ENCODE results near the gene CLIC4. TPM values are rescaled to one million over a fixed set of nuclear protein-coding genes. Genes with fewer than 3 reads are reported as not detected.

Gene CLIC4
- total RNA-seq, 2 donors from 2014 or later = 236 to 265 TPM

GRCh38 chr1:24759492-24759891 lies 14.2 kb downstream of the CLIC4 start:
- no peak for DNase-seq (ENCODE audit: low spot score)
- peaks cover 0 to 50% of the 10 kb centered on the region in 2 donors for H3K4me1 ChIP-seq
- no peak for TF ChIP-seq CTCF (IDR thresholded peaks at IDR 0.05)
- H3K27ac ChIP-seq = no peak overlapping the region
- H3K36me3 ChIP-seq = no peaks in the 10 kb centered on the region
- no peak overlapping the region for H3K4me3 ChIP-seq
- no peaks in the 10 kb centered on the region for H3K27me3 ChIP-seq
- no peaks in the 10 kb centered on the region for H3K9me3 ChIP-seq

DNA sequence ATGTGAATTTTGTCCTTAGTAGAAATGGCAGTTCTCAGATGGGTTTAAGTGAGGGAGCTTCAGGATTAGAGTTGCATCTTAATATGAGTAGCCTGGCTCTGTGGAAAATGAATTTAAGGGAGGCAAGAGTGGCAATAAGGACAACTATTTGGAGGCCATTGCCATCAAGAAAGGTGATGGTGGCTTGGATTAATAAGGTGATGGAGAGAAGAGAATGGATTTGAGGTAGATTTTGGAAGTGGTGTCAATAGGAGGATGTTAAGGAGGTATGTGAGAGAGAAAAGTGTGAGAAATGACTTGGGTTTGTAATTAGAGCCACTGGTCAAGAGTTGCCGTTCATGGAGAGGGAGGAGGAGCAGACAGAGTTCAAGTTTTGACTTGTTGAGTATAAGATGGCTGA lies 16.3 kb downstream of the CLIC4 start:
- DNase-seq (ENCODE audit: low spot score) = no peak
- Histone ChIP-seq H3K4me3 (no peak overlapping the region), H3K9me3 (no peaks in the 10 kb centered on the region), H3K27ac (no peak overlapping the region), H3K27me3 (no peaks in the 10 kb centered on the region), H3K36me3 (no peaks in the 10 kb centered on the region), H3K4me1 (peaks cover 0 to 63% of the 10 kb centered on the region in 2 donors)
- TF ChIP-seq CTCF (IDR thresholded peaks at IDR 0.05) = no peak

- H3K4me3 ChIP-seq = no peak overlapping the region
- no peaks in the 10 kb centered on the region for H3K9me3 ChIP-seq
- H3K36me3 ChIP-seq = no peaks in the 10 kb centered on the region
- peaks cover 0 to 60% of the 10 kb centered on the region in 2 donors for H3K4me1 ChIP-seq
- no peaks in the 10 kb centered on the region for H3K27me3 ChIP-seq
- peak overlapping the region; percentile 41 to 49 for H3K27ac ChIP-seq
- TF ChIP-seq CTCF (IDR thresholded peaks at IDR 0.05) = no peak
- DNase-seq (ENCODE audit: low spot score) = no peak
Measured at GRCh38 chr1:24762133-24762676, 17.0 kb downstream of the CLIC4 start.

DNA sequence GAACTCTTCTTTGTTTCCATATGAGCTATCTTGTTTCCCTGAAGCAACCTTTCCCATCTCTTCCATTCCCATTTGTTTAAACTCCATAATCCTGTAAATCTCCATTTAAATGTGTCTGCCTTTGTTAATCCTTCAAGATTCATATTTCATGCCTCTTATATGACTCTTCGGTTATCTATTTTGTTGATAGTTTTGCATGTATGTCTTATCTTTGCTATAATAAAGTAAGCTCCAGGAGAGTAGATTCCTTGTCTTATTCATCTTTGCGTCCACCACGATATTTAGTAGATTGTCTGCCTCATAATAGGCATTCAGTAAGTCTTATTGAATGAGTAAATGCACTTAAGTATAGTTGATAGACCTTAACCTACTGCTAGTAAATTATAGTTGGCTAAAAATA lies 18.4 kb downstream of the CLIC4 start:
- Histone ChIP-seq H3K4me3 (no peak overlapping the region), H3K36me3 (no peaks in the 10 kb centered on the region), H3K9me3 (no peaks in the 10 kb centered on the region), H3K27me3 (no peaks in the 10 kb centered on the region), H3K4me1 (peaks cover 0 to 55% of the 10 kb centered on the region in 2 donors), H3K27ac (no peak overlapping the region)
- no peak for TF ChIP-seq CTCF (IDR thresholded peaks at IDR 0.05)
- no peak for DNase-seq (ENCODE audit: low spot score)

GRCh38 chr1:24764439-24764838 lies 19.2 kb downstream of the CLIC4 start:
- Histone ChIP-seq H3K27me3 (no peaks in the 10 kb centered on the region), H3K27ac (peak overlapping the region; percentile 32 to 53), H3K4me1 (peaks cover 0 to 63% of the 10 kb centered on the region in 2 donors), H3K36me3 (no peaks in the 10 kb centered on the region), H3K4me3 (no peak overlapping the region), H3K9me3 (no peaks in the 10 kb centered on the region)
- TF ChIP-seq CTCF (IDR thresholded peaks at IDR 0.05) = no peak
- DNase-seq (ENCODE audit: low spot score) = no peak

DNA sequence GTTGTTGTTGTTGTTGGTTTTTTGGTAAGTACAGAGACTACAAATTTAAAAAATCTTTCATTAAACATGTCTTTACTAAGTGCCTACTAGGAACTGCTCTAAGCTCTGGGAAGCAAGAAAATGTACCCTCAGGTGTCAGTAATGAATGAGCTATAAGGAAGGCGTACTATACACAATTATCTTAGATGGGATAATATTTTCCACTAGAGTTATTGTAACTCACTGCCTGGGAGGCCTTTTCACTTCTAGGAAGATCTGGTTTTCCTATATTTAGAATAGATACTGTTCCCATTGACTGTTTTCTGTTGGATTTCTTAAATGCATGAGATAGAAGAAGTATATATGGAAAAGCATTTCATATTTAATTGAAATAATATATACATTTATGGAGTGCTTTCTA lies 19.6 kb downstream of the CLIC4 start:
- no peak for DNase-seq (ENCODE audit: low spot score)
- no peaks in the 10 kb centered on the region for H3K27me3 ChIP-seq
- H3K4me3 ChIP-seq = no peak overlapping the region
- TF ChIP-seq CTCF (IDR thresholded peaks at IDR 0.05) = no peak
- no peaks in the 10 kb centered on the region for H3K36me3 ChIP-seq
- no peaks in the 10 kb centered on the region for H3K9me3 ChIP-seq
- peak overlapping the region; percentile 32 to 53 for H3K27ac ChIP-seq
- H3K4me1 ChIP-seq = peaks cover 0 to 67% of the 10 kb centered on the region in 2 donors

Measured in right atrium auricular region (tissue), 2 donors.